Liver (tissue), 9 donors: ENCODE data around the gene ECT2. TPM values are rescaled to one million over a fixed set of nuclear protein-coding genes. Genes with fewer than 3 reads are reported as not detected.

Source experiments
- DNase-seq: peaks from one replicate; pipeline ENCODE4 v3.0.0-alpha.2; 2017; ENCODE audit warnings: low spot score
- H3K27ac ChIP-seq, 2 donors: one replicate each; pipeline ENCODE4 v1.7.0; 2013; ENCODE audit warnings: inconsistent platforms in 2 of 2, low read length in 2 of 2, control low read depth in 1 of 2, low read depth in 1 of 2, mild to moderate bottlenecking in 1 of 2
- H3K27me3 ChIP-seq, 4 donors: one replicate each; pipeline versions ENCODE4 v1.6.1 to v1.7.0; 2013; ENCODE audit warnings: low read length in 3 of 4, inconsistent platforms in 1 of 4, mild to moderate bottlenecking in 1 of 4, moderate library complexity in 1 of 4; ENCODE audit not compliant: control insufficient read depth in 4 of 4, insufficient read depth in 4 of 4
- H3K36me3 ChIP-seq, 4 donors: one replicate each; pipeline versions ENCODE4 v1.6.1 to v1.7.0; 2013; ENCODE audit warnings: low read length in 3 of 4, mild to moderate bottlenecking in 3 of 4, low read depth in 1 of 4, moderate library complexity in 1 of 4; ENCODE audit not compliant: control insufficient read depth in 4 of 4, insufficient read depth in 3 of 4
- H3K4me1 ChIP-seq, 4 donors: one replicate each; pipeline versions ENCODE4 v1.6.1 to v1.7.0; 2013; ENCODE audit warnings: low read length in 3 of 4, mild to moderate bottlenecking in 3 of 4, moderate library complexity in 1 of 4; ENCODE audit not compliant: control insufficient read depth in 4 of 4, insufficient read depth in 4 of 4
- H3K4me3 ChIP-seq, 3 donors: one replicate each; pipeline versions ENCODE4 v1.6.1 to v1.7.0; 2013; ENCODE audit warnings: low read length in 3 of 3, control low read depth in 1 of 3, low read depth in 1 of 3, mild to moderate bottlenecking in 1 of 3
- H3K9ac ChIP-seq, 2 donors: one replicate each; pipeline ENCODE4 v1.7.0; 2013; ENCODE audit warnings: low read length in 2 of 2, mild to moderate bottlenecking in 2 of 2, moderate library complexity in 2 of 2, control low read depth in 1 of 2, low read depth in 1 of 2
- H3K9me3 ChIP-seq, 4 donors: one replicate each; pipeline versions ENCODE4 v1.6.1 to v1.7.0; 2013; ENCODE audit warnings: low read length in 3 of 4; ENCODE audit not compliant: control insufficient read depth in 4 of 4
- ATF3 ChIP-seq: IDR thresholded peaks from 2 replicates; pipeline ENCODE4 v1.6.1; 2016; ENCODE audit warnings: antibody characterized with exemption
- EGR1 ChIP-seq, 2 donors: IDR thresholded peaks; 2 replicates each; pipeline ENCODE4 v1.6.1; 2016 to 2018; ENCODE audit warnings: antibody characterized with exemption in 2 of 2, low read depth in 2 of 2
- FOXA1 ChIP-seq: IDR thresholded peaks from 2 replicates; pipeline ENCODE4 v1.6.1; 2016; ENCODE audit warnings: antibody characterized with exemption
- FOXA2 ChIP-seq: IDR thresholded peaks from 2 replicates; pipeline ENCODE4 v1.6.1; 2016; ENCODE audit warnings: antibody characterized with exemption
- HNF4A ChIP-seq, 2 donors: conservative IDR thresholded peaks; 2 replicates each; pipeline ENCODE4 v1.6.1; 2016; ENCODE audit warnings: antibody characterized with exemption in 2 of 2, mild to moderate bottlenecking in 2 of 2
- HNF4G ChIP-seq: IDR thresholded peaks from 2 replicates; pipeline ENCODE4 v1.6.1; 2016; ENCODE audit warnings: antibody characterized with exemption
- JUND ChIP-seq, 2 donors: IDR thresholded peaks; 2 replicates each; pipeline ENCODE4 v1.6.1; 2016; ENCODE audit warnings: antibody characterized with exemption in 2 of 2
- MAX ChIP-seq: IDR thresholded peaks from 2 replicates; pipeline ENCODE4 v1.6.1; 2016; ENCODE audit warnings: antibody characterized with exemption
- RAD21 ChIP-seq, 2 donors: IDR thresholded peaks; 2 replicates each; pipeline ENCODE4 v1.6.1; 2016; ENCODE audit warnings: antibody characterized with exemption in 2 of 2, mild to moderate bottlenecking in 2 of 2
- REST ChIP-seq: IDR thresholded peaks from 2 replicates; pipeline ENCODE4 v1.6.1; 2016; ENCODE audit warnings: antibody characterized with exemption, mild to moderate bottlenecking
- RXRA ChIP-seq, 2 donors: IDR thresholded peaks; 2 replicates each; pipeline ENCODE4 v1.6.1; 2017 to 2018; ENCODE audit warnings: antibody characterized with exemption in 2 of 2, mild to moderate bottlenecking in 1 of 2
- SP1 ChIP-seq: IDR thresholded peaks from 2 replicates; pipeline ENCODE4 v1.6.1; 2018; ENCODE audit warnings: antibody characterized with exemption, mild to moderate bottlenecking
- TAF1 ChIP-seq: conservative IDR thresholded peaks from 2 replicates; pipeline ENCODE4 v1.6.1; 2016; ENCODE audit warnings: antibody characterized with exemption, mild to moderate bottlenecking
- YY1 ChIP-seq: IDR thresholded peaks from 2 replicates; pipeline ENCODE4 v1.6.1; 2016; ENCODE audit warnings: antibody characterized with exemption, mild to moderate bottlenecking
- ZBTB33 ChIP-seq: IDR thresholded peaks from 2 replicates; pipeline ENCODE4 v1.6.1; 2016; ENCODE audit warnings: antibody characterized with exemption
- WGBS: extraction: QIAGEN DNeasy Blood & Tissue Kit; methylation state at CpG from one replicate; pipeline ENCODE4 v1.1.7; 2013; 5-methylcytosine and 5-hydroxymethylcytosine counted together
- polyA plus RNA-seq, 2 donors: library from polyadenylated mRNA; stranded (reverse) in 1 of 2; unstranded in 1 of 2; fragments of 200-250 nt in 1 of 2; fragments of >200 nt in 1 of 2; fragmentation: Nextera tagmentation in 1 of 2; extraction: Ambion mirVana in 1 of 2; gene quantifications; one replicate each; pipeline versions ENCODE4 v1.2.1 to v1.2.3, GENCODE V29; 2013 to 2015
- total RNA-seq, 2 donors: library from RNA; depleted of rRNA; stranded (reverse); fragments of >200 nt; gene quantifications; one replicate each; pipeline ENCODE4 v1.2.3, GENCODE V29; 2014
- donor health status: healthy.
- donor health status: healthy.
- donor health status: healthy.
- donor health status: healthy.
- donor health status: healthy.

ECT2 gene
- total and polyA plus RNA-seq, 4 donors: 1.5 to 32.4 (median 2.6) TPM

- TF ChIP-seq REST (no peak), FOXA2 (no peak)
Measured at GRCh38 chr3:172847292-172847691, 96.8 kb downstream of the ECT2 start (continued).

- peaks cover 0 to 2% (median 0%) of the 10 kb centered on the region in 4 donors for H3K27me3 ChIP-seq
- H3K4me1 ChIP-seq: no peaks in the 10 kb centered on the region
- H3K9me3 ChIP-seq: no peaks in the 10 kb centered on the region
- TF ChIP-seq REST (no peak), RAD21 (IDR thresholded peaks at IDR 0.05) (no peak), YY1 (no peak), MAX (no peak), ATF3 (no peak), EGR1 (IDR thresholded peaks at IDR 0.05; ENCODE audit: low read depth in 2 of 2) (no peak), JUND (IDR thresholded peaks at IDR 0.05) (no peak), HNF4A (conservative IDR thresholded peaks at IDR 0.05) (no peak), TAF1 (no peak), RXRA (IDR thresholded peaks at IDR 0.05) (no peak), ZBTB33 (no peak), SP1 (no peak), FOXA1 (no peak), FOXA2 (no peak), HNF4G (no peak)
- H3K27ac ChIP-seq: no peak overlapping the region
- DNase-seq: no peak
- H3K36me3 ChIP-seq: no peaks in the 10 kb centered on the region
- H3K4me3 ChIP-seq: no peak overlapping the region
- 39% methylated on average over 1 of the region's 1 CpG for WGBS
- no peak overlapping the region for H3K9ac ChIP-seq
Measured at GRCh38 chr3:172848910-172849309, 98.4 kb downstream of the ECT2 start.
